Myocyte (in vitro differentiated cells): ENCODE measurements around the gene CLEC20A. TPM values are rescaled to one million over a fixed set of nuclear protein-coding genes. Genes with fewer than 3 reads are reported as not detected.

Experiments
- DNase-seq: peaks from one replicate; pipeline ENCODE4 v3.0.0-alpha.2; 2012; ENCODE audit warnings: low read depth
- total RNA-seq: library from RNA; depleted of rRNA; stranded (reverse); fragments of >200 nt; gene quantifications from 2 replicates; pipeline ENCODE4 v1.2.3, GENCODE V29; 2014

CLEC20A gene
- total RNA-seq, 1 donor from 2014 or later = not detected

DNA sequence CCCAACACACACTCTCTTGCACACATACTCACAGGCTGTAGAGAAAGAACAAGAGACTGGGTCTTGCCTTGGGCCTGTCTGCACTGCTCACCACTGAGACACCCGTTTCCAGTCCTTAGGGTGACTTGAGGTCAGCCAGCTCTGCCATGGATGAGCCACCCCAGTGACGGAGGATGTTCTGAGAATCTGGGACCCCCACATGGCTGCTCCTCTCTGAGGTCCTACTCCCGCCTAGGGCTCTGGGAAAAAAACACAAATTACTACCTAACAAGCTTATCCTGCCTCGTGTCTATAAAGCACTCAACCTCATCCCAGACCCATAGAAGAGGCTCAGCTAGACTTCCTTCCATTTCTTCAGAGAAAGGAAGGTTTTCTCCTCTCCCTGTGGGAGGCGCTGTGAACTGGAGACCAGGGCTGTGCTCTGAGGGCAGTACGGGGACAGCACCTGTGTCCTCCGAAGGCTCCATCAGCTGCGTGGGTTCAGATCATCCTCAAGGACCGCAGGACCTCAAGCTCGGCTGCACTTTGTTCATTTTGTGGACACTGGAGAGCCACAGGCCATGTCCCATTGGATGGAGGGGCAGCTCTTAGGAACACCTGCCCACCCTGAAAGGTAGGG, 4.3 kb upstream of the CLEC20A start:
- DNase-seq = no peak

DNA sequence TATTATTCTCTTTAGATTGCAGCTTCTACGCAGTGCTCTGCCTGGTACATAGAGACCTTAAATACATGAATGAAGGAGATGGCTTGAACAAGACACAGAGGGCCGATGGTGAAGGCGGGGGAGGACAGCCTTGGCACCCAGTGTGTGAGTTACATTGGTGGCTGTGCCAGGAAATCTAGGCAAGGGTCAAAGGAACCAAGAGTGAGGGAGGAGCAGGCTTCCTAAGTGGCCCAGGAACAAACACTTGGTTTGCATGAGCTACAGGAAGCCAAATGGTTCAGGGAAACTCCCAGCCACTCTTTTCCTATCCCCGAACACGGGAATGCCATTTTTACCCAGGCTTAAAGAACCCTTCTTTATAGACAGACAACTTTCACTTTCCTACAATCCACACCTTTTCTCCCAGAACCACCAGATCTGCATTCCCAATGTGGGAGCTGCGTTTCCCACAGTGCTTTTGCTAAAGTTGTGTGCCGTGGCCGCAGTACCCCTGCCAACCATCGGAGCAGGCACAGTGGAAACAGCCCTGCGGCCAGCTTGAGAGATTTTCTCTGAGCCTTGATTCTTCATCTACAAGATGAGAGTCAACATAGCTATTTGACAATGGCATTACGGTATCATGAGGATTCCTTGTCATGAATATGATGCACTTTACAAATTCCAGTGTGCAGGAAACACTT, 3.5 kb upstream of the CLEC20A start:
- DNase-seq = no peak

DNA sequence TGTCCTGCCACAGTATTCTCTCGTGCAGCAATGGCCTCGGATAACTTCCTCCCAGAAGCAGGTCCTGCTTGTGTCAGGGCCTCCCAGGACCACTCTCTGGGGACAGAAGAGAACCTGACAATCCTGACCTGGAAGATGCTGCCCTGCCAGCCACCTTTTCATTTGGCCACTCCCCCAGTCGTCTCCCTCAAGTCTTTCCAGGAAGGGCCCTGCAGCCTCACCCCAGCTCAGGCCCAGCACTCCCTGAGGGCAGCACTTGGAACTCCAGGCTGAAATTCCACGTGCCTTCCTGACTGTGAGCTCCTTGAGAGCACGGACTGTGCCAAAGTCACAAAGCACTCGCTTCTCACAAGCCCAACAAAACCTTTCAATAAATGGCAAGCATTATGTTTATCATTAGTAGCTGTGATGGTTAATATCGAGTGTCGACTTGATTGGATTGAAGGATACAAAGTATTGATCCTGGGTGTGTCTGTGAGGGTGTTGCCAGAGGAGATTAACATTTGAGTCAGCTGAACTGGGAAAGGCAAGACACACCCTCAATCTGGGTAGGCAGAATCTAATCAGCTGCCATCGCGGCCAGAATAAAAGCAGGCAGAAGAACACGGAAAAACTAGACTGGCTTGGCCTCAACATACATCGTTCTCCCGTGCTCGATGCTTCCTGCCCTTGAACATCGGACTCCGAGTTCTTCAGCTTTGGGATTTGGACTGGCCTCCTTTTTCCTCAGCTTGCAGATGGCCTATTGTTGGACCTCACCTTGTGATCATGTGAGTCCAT, 2.3 kb upstream of the CLEC20A start:
- no peak for DNase-seq

DNA sequence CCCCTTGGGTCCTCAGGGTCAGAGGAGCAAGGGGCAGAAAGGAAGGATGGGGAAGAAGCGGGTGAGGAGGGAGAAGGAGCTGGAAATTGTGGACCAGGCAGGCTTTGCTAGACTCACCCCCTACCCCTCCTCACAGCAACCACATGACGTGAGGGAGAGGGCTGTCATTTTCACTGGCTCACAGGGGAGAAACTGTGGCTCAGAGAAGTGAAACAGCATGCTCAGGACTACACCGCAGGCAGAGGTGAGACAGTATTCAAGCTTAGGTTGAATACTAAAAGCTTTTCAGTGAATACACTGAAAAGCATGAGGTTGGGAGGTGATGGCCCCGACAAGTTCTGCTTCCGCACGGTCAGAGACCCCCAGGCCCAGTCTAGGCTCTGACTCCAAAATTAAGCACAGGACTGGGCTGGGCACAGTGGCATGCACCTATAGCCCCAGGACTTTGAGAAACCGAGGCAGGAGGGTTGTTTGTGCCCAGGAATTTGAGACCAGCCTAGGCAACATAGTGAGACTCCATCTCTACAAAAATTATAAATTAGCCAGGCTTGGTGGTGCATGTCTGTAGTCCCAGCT, 1.2 kb upstream of the CLEC20A start:
- DNase-seq = no peak

DNA sequence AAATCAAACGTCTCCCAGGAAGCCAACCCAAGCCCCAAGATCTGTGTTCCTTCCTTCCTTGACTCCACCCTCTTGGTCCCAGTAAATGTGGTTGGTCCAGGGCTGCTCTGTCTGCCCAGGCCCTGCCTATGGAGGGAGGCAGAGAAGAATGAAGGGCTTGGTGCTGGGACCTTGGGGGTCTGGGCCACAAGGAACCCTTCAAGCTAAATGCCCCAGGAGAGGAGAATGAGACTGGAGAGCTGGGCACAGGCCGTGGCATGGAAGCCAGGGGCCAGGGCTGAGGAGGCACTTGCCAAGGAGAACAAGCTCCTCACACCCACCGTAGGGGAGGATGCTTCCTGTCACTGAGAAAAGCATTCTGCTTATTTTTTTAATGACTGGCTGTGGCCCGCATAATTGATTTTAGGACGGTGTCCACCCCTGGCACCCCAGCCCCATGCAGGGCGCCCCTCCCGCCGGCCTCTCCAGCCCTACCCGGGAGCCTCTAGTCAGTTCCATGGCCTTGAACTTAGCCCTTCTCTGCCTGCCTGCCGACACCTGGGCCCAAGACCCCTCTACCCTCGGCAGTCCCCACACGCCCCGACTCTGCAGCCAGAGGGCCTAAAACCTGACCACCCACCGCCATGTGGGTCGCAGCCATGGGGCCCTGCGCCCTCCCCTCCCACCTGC, 889 bp downstream of the CLEC20A start:
- no peak for DNase-seq

DNA sequence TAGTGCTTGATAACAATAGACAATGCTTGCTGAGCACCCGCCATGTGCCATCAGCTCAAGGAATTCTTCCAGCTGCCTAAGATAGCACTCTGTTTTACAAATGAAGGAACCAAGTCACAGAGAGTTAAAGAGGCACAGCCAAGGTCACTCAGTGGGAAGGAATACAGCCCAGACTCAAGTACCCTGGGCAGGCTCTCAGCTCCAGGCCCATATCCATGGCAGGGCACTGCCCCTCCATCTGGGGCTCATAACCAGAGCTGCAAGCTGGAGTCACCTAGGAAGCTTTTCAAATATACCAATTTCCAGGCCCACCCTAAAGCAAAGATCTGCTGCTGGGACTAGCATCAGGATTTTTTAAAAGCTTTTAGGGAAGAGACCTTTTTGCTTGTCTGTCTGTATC, 1.6 kb downstream of the CLEC20A start:
- DNase-seq = no peak

DNA sequence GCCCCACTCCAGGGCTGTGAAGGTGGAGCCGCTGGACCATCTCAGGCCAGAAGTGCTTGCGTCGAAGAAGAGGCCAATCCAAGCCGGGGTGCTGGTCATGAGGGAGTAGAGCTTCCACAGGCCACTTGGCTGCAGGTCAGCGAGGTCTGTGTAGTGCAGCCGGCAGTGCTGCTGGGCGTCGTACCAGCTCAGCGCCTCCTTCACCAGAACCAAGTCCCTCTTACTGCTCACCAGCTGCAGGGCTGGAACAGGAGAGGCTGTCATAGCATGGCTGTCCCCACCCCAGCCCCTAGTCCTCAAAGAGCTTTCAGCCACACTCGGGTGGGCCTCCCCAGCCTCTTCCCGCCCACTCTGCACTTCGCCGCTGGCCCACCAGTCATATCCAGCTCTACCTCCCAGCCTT, 2.2 kb downstream of the CLEC20A start:
- DNase-seq = no peak

DNA sequence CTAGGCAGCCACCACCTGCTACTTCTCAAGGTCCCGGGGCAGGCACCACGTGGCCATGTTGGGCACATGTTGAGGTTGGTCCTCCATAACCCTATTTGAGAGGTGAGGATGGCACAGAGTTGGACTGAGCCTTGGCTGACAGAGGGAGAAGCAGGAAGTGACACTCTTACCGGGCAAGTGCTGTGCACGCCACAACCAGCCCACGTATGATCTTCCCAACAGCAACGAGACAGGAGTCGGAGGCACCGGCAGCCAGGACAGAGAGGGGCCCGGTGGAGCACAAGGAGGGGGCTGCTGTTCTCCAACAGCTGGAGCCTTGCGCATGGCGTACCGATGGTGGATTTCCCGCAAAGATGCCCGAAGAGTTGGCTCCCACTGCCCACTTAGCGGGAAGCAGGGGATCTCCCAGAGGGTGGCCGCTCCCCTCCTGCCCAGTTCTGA, 3.4 kb downstream of the CLEC20A start:
- DNase-seq = no peak

DNA sequence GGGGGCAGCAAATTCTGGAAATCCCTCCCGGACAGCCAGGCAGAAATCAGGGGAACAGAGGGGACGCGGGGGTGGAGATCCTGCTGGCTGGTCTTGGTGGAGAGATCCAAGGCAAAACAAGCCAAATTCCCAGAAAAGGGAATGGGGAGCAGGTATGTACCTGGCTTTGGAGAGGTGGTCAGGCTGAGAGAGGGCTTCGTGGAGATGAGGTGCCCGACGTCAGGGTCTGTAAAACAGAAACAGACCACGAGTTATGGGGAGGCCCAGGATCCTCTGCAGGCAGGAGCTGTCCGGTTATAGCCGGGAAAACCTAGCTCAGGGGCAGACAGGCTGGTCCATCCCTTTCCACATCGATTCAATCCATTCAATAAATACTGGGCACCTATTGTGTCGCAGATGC, 4.4 kb downstream of the CLEC20A start:
- DNase-seq = no peak

DNA sequence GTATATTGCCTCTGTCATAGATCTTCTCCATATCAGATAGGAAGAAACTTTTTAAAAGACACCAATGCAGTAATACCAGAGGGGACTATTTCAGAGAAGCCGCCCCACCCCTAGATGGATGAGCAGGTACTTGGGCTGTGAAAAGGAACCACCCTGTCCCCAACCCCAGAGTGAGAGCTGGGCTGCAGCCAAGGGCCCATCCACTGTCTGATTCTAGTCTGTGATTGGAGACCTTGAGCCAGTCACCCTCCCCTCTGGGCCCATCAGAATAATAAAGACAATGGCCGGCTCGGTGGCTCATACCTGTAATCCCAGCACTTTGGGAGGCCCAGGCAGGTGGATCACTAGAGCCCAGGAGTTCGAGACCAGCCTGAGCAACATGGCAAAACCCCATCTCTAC, 5.0 kb downstream of the CLEC20A start:
- DNase-seq = no peak

DNA sequence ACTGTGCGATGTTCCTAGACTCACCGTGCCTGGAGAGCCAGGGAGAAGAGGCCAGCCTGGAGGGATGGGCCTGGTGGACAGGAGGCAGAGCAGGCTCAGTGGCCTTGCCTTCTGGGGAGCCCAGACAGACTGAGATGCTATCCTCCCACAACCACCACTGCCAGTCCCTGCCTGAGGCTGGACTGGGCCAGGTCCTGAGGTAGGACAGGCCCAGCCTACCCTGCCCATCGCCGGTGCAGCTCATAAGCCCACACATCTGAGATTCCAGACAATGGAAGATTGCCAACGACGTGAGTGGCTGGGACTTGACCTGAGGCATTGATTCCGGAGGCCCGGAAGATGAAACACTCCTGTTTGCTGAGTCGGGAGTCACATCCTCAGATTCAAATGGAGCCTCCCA, 5.8 kb downstream of the CLEC20A start:
- DNase-seq = no peak

DNA sequence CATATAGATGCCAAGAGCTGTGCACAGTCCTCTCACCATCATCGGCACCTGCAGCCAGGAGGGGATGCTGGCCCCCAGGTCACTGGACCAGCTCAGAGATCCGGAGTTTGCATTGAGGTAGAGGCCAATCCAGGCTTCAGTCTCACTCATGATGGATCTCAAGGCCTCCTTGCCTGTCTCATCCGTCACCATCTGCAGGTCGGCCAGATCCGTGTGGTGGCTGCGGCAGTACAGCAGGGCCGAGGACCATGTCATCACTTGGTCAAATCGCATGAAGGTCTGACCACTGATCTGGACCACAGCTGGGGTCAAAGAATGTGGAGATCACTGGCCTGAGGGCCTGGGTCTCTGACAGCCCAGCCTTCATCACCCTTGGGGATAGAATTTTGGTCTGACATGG, 6.6 kb downstream of the CLEC20A start:
- no peak for DNase-seq

DNA sequence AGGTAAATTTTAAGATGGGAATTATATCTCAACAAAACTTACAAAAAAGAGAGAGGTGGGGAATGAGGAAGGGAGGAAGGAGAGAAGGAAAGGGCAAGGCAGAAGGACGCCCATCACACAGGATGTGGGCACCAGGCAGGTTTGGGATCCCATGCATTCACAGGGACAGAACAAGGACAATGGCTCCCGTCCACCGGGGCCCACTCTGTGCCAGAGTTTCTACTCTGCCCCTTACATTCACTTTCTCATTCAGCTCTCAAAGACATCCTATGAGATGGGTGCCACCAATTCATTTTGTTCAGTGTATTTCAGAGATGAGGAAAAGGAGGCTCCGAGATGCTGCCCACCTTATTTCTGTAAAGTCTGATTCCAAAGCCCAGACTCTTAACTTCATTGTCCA, 7.4 kb downstream of the CLEC20A start:
- DNase-seq = no peak

DNA sequence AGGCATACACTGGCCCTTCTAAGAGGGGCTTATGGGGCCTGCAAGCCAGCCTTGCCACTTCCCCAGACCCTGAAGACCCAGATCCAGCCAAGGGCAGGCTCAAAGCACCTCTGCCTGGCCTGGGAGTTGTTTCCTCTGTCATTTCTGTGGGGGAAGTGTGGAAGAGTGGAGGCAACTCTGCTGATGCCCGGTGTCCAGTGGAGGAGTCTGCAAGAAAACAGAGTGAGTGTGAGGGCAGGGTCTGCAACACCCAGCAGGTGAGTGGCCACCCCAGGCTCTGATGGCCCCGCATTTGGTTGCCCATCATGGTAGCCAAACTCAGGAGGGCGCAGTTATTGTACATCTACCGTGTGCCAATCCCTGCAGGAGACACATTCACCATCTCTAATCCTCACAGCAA, 8.4 kb downstream of the CLEC20A start:
- DNase-seq = no peak

DNA sequence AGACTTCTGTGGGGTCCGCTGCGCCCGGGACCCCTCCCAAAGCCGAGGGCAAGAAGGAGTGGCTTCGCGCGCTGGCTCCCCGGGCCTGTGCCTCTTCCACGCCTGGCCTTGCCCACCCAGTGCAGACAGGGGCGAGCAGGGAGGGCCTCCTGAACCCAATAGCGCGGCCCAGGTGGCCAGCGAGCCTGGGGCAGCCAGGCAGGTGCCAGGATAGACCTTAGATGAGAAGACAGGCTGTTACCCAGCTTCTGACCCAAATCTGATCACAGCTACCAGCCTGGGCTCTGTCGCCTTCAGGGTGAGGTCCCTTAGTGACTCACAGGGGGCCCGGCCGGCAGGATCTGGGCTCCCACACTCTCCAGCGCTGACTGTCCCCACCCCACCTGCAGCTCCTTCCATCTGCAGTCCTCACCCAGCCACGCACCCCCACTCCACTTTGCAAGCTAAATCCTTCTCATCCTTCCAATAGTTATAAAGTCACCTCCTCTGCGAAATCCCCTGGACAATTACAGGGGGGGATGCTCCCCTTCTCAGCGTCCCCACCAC, 9.6 kb downstream of the CLEC20A start:
- DNase-seq = no peak

DNA sequence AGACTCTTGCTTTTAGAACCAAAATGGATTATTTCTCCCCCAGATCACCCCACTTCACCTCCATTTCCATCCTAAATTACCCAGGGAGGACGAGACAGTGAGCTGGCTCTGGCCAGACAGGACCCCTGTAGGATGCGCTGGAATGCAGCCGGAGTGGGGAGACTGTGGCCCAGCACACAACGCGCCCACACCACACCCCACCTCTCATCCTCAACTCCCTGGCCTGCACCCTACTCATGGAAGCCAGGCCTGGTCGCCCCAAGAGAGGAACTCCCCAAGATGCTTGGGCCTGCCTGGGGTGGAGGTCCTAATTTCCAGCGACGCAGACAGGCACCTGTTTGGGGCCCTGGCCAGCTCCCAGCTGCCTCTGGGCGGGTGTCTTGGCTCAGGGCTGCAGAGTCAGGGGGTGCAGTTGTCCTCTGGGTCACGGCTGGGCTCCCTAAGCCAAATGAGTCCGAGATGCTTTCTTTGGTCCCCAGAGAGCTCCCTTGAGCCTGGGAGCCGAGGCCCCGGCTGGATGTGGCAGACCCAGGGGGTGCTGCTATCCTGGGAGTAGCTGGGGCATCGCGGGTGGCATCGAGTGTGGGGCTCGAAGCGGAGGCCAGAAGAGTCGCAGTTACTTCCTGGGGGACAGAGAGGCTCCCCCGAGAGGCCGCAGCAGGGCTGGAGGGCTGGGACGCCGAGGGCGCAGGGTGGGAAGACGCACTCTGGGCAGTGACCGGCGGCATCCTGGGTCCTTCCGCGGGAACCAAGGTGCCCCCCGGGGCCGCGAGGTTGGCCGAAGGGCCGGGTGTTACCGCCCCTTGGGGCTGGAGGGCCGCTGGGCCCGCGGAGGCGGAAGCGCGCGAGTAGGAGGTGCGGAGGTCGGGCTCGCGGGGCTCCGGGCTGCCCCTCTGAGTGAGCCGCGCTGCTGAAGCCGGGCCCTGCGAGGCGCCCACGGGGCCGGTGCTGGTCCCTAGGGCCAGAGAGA, 10.4 kb downstream of the CLEC20A start:
- DNase-seq = no peak

DNA sequence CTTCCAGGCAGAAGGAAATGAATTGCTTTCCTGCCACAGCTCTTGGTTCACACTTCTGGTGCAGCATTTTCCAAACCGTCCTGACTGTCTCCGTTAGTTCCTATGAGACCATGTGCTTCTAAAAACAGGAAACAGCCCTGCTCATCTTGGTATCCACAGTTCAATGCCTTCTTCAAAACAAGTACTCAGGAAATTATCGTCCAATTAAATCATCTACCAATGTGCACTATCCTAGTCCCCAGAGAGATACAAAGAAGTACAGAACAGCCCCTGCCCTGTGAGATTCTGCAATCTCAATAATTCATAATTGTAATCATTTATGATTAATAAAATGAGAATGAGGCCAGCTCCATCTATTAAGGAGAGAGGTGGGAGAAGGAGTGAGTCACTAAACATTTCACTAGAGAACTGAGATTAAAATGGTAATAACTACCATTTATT, 11.2 kb downstream of the CLEC20A start:
- DNase-seq = no peak

DNA sequence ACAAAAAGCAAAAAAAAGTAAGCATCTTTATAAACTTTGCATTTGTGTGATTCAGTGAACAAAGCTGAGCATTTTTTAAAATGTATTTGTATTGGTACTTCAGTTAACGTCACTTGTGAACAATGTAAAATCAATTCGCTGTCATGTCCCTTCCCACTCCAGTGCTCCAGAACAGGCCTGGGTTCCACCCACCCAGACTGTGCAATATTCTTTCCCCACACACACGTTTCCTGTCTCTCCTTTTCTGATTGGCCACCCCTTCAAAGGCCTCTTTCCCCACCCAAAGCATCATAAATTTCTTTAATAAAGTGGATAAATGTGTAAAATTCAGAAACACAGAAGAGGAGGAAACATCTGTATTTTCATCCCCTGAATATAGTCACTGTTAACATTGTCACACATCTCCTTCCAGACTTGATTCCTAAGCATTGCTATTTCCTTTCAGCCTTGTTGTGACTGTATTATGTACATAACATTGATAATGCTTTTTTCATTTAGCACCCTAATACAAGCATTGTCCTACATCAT, 12.0 kb downstream of the CLEC20A start:
- no peak for DNase-seq

DNA sequence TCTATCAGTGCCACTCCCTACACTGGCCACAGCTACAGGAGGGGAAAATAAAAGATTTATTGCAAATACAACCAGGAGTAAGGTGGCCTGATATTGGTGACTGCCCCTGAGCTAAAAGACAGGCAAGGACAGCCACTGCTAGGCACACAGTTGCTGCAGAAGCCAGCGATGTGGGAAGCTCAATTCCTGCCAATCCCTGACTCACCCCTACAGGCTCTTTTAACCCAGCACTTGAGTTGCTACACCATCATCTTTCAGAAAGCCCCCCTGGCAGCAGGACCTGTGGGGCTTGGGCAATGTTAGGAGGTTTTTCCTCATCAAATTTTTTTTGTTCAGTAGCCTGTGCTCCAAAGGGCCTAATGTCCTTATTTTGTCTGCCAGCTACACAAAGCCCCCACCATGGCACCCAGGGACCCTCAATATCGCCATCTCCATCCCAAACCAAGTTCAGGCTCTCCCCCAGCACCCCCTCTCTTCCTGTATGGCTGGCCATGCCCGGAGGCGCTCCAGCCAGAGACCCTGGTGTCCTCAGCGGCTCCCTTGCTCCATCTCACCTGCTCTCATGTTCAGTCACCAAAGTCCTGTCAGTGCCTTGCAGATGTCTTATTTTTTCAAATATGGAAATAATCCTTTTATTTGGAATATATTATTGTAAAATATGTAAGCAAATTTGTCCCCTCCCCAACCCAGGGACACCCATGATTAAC, 13.4 kb downstream of the CLEC20A start:
- no peak for DNase-seq
